Tibial nerve (tissue), 4 donors: Measurements from ENCODE around the gene TFPI2.

Experiments
- CTCF ChIP-seq, 5 experiments: fragments of 200-600 bp in 3 of 5; fragments of 450-650 bp in 2 of 5; sonication (generic) in 3 of 5; IDR thresholded peaks; one replicate each; pipeline ENCODE4 v1.5.1; 2016 to 2019; ENCODE audit warnings: antibody characterized with exemption in 5 of 5, mild to moderate bottlenecking in 3 of 5, moderate library complexity in 2 of 5
- EP300 ChIP-seq, 2 donors: sonication (generic); formaldehyde crosslinking; IDR thresholded peaks; one replicate each; pipeline ENCODE4 v1.6.1; 2017; ENCODE audit warnings: antibody characterized with exemption in 2 of 2, mild to moderate bottlenecking in 1 of 2
- POLR2A ChIP-seq, 2 donors: fragments of 450-650 bp; IDR thresholded peaks; one replicate each; pipeline ENCODE4 v1.6.1; 2017; ENCODE audit warnings: antibody characterized with exemption in 2 of 2, mild to moderate bottlenecking in 2 of 2, moderate library complexity in 2 of 2

DNA sequence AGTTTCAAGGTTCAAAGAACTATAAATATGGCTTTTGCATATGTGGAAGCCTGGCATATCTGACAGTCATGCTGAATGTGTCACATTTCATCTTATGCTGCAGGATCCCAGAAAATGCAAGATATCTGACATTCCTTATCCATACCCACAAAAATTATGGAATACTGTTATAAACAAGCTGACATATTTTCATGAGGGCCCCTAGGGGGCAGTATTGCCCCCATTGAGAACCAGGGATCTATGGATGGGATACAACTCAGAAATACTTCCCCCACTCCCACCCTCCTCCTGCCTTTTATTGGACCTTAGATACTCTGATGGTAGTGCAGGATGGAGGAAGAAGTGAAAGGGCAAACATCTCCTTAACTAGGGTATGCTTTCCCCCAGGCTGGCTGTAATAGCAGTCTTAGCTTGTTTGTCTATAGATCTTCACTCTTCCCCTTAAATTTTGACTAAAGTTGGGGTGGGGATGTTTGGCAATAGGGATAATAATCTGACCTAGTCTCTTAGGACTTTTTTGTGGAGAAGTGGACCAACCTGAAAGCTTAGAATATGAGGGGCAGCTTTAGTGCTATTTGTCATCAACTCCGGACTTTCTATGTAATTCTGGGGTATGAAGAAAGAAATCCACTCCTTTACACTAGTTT, 12.3 kb upstream of the TFPI2 start:
- TF ChIP-seq POLR2A (IDR thresholded peaks at IDR 0.05) (no peak), CTCF (IDR thresholded peaks at IDR 0.05) (peak; percentile 56 to 78 (median 68)), EP300 (IDR thresholded peaks at IDR 0.05) (no peak)
